ENCODE data around the gene P3H4. TPM values are rescaled to one million over a fixed set of nuclear protein-coding genes. Genes with fewer than 3 reads are reported as not detected.

P3H4 gene
- total RNA-seq, 4 donors from 2014 or later, result 8.3 to 20.9 (median 19.1) TPM

GRCh38 chr17:41803049-41804020 is 8.4 kb downstream of the P3H4 start:
- H3K4me1 ChIP-seq, result peaks cover 0 to 15% (median 9%) of the 10 kb centered on the region in 3 donors
- TF ChIP-seq POLR2AphosphoS5 (IDR thresholded peaks at IDR 0.05) (no peak), EP300 (IDR thresholded peaks at IDR 0.05) (no peak), POLR2A (IDR thresholded peaks at IDR 0.05) (no peak)
- TF ChIP-seq, protein P1, sequence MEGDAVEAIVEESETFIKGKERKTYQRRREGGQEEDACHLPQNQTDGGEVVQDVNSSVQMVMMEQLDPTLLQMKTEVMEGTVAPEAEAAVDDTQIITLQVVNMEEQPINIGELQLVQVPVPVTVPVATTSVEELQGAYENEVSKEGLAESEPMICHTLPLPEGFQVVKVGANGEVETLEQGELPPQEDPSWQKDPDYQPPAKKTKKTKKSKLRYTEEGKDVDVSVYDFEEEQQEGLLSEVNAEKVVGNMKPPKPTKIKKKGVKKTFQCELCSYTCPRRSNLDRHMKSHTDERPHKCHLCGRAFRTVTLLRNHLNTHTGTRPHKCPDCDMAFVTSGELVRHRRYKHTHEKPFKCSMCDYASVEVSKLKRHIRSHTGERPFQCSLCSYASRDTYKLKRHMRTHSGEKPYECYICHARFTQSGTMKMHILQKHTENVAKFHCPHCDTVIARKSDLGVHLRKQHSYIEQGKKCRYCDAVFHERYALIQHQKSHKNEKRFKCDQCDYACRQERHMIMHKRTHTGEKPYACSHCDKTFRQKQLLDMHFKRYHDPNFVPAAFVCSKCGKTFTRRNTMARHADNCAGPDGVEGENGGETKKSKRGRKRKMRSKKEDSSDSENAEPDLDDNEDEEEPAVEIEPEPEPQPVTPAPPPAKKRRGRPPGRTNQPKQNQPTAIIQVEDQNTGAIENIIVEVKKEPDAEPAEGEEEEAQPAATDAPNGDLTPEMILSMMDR (IDR thresholded peaks at IDR 0.05), result no peak
- no peak overlapping the region for H3K27ac ChIP-seq
- no peak overlapping the region for H3K4me3 ChIP-seq
- WGBS, 2 donors (ENCODE audit: low coverage in 1 of 2), result 73 to 76% methylated on average over 3 to 11 of the region's 24 CpGs
- peaks cover 20% of the 10 kb centered on the region for H3K27me3 ChIP-seq
- H3K9me3 ChIP-seq, result no peaks in the 10 kb centered on the region
- H3K36me3 ChIP-seq, result peaks cover 0 to 38% of the 10 kb centered on the region in 2 donors
- ATAC-seq, result no peak

GRCh38 chr17:41801374-41802271 is 10.1 kb downstream of the P3H4 start:
- peaks cover 20% of the 10 kb centered on the region for H3K27me3 ChIP-seq
- H3K4me1 ChIP-seq, result peaks cover 0 to 15% (median 9%) of the 10 kb centered on the region in 3 donors
- TF ChIP-seq, protein P1 (IDR thresholded peaks at IDR 0.05), result peak in 3 of 4 experiments; percentile 95 to 98 (median 96)
- no peak for TF ChIP-seq EP300 (IDR thresholded peaks at IDR 0.05)
- H3K9me3 ChIP-seq, result no peaks in the 10 kb centered on the region
- H3K27ac ChIP-seq, result peak overlapping the region in 1 of 4 donors; percentile 7
- ATAC-seq, result peak; percentile 78
- 0 to 20% methylated on average over 1 to 5 of the region's 14 CpGs for WGBS, 2 donors (ENCODE audit: low coverage in 1 of 2)
- peak overlapping the region in 1 of 2 donors; percentile 5 for H3K4me3 ChIP-seq
- peaks cover 0 to 21% of the 10 kb centered on the region in 2 donors for H3K36me3 ChIP-seq

DNA sequence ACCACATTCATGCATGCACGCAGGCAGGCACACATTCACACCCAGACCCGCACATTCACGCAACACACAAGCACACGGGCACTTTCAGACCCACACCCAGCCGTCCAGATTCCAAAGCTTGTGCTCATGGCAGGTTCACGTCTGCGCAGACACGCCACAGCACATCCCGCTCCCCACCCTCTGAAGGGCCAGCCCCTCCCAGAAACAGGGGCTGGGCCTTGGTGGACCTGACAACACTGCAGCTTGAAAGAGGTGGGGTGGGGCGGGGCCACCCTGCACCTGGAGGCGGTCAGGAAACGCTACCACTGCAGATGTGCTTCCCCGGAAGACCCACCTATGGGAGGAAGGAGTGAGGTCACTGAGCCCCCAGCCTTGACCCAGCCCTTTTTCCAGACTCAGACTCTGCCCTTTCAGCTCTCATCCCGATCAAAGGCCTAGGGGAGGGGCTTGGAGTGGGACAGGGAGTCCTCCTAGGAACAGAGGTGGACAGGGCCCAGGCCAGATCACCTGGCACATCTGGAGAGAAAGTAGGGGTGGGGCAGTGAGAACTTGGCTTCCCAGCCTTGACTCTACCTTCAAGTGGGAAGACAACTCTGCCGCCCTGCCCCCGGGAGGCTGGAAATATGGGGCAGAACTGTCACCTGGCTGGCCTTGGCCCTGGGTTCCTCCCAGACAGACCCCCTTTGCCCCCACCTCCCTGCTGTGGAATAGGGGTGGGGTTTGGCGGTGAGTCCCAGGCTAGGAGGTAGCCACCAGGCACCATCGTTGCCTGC is 11.0 kb downstream of the P3H4 start:
- Histone ChIP-seq H3K9me3 (no peaks in the 10 kb centered on the region), H3K4me1 (peaks cover 0 to 15% (median 9%) of the 10 kb centered on the region in 3 donors), H3K27ac (peak overlapping the region in 1 of 4 donors; percentile 7), H3K4me3 (peak overlapping the region in 1 of 2 donors; percentile 5), H3K27me3 (peaks cover 20% of the 10 kb centered on the region), H3K36me3 (peaks cover 0 to 16% of the 10 kb centered on the region in 2 donors)
- TF ChIP-seq POLR2AphosphoS5 (IDR thresholded peaks at IDR 0.05) (no peak), EP300 (IDR thresholded peaks at IDR 0.05) (no peak), POLR2A (IDR thresholded peaks at IDR 0.05) (no peak)
- TF ChIP-seq, protein P1 (IDR thresholded peaks at IDR 0.05), result no peak
- 52 to 80% methylated on average over 1 to 7 of the region's 18 CpGs for WGBS, 2 donors (ENCODE audit: low coverage in 1 of 2)
- ATAC-seq, result peak; percentile 48

- 88 to 91% methylated on average over 4 to 7 of the region's 8 CpGs for WGBS, 2 donors (ENCODE audit: low coverage in 1 of 2)
- no peak for ATAC-seq
- no peaks in the 10 kb centered on the region for H3K9me3 ChIP-seq
- peaks cover 0 to 11% of the 10 kb centered on the region in 2 donors for H3K36me3 ChIP-seq
- no peak overlapping the region for H3K27ac ChIP-seq
- no peak overlapping the region for H3K4me3 ChIP-seq
- H3K4me1 ChIP-seq, result peaks cover 0 to 15% (median 9%) of the 10 kb centered on the region in 3 donors
- TF ChIP-seq EP300 (IDR thresholded peaks at IDR 0.05) (no peak), POLR2A (IDR thresholded peaks at IDR 0.05) (no peak), POLR2AphosphoS5 (IDR thresholded peaks at IDR 0.05) (no peak)
- TF ChIP-seq, protein P1 (IDR thresholded peaks at IDR 0.05), result no peak
- H3K27me3 ChIP-seq, result peaks cover 20% of the 10 kb centered on the region
These were observed 12.4 kb downstream of the P3H4 start for GRCh38 chr17:41799366-41799765.
